Kidney epithelial cell (primary cell): ENCODE measurements around the gene AXIN1. TPM values are rescaled to one million over a fixed set of nuclear protein-coding genes. Genes with fewer than 3 reads are reported as not detected.
"Not testable (repeated sequence)": the region's sequence is repeated elsewhere in the genome, so short reads cannot be mapped to it uniquely, and the experiment has no call there.

ENCODE experiments used
- DNase-seq: peaks from one replicate; pipeline ENCODE4 v3.0.0-alpha.2; 2010; ENCODE audit warnings: low read depth
- H3K27me3 ChIP-seq: 2 replicates; pipeline ENCODE4 v1.6.0; 2011; ENCODE audit warnings: low read length; ENCODE audit not compliant: control insufficient read depth, insufficient read depth
- H3K36me3 ChIP-seq: 2 replicates; pipeline ENCODE4 v1.5.1; 2011; ENCODE audit warnings: low read length; ENCODE audit not compliant: control insufficient read depth, insufficient read depth
- H3K4me3 ChIP-seq: 2 replicates; pipeline ENCODE4 v1.5.1; 2011; ENCODE audit warnings: low read depth, mild to moderate bottlenecking, control low read depth, low read length
- total RNA-seq: library from RNA; depleted of rRNA; stranded (reverse); fragments of >200 nt; gene quantifications from 2 replicates; pipeline ENCODE4 v1.2.3, GENCODE V29; 2015
- TF ChIP-seq, protein P1 (sequence below): IDR thresholded peaks from 2 replicates; pipeline ENCODE4 v1.5.1; 2011; ENCODE audit warnings: mild to moderate bottlenecking, moderate library complexity, low read length, control low read depth, inconsistent platforms; ENCODE audit not compliant: insufficient read depth, poor library complexity, severe bottlenecking

The AXIN1 gene
- total RNA-seq, 1 donor from 2014 or later: 43.0 TPM

DNA sequence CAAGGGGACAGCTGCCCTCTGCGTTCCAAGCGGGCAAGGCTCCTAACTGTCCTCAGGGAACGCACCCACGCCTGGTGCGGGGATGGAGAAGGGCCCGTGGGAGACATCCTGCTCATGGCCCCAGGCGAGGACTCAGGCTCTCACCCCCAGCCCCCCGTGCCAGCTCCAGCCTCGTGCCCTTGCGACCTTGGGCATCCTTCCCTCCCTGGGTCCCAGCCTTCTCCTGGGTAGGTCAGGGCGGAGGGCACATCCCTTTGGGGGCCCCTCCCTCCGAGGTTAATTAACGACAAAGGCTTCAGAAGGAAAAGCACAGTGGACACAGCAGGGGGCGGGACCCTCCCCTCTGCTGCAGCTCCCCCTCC is 26.3 kb upstream of the AXIN1 start:
- TF ChIP-seq, protein P1, sequence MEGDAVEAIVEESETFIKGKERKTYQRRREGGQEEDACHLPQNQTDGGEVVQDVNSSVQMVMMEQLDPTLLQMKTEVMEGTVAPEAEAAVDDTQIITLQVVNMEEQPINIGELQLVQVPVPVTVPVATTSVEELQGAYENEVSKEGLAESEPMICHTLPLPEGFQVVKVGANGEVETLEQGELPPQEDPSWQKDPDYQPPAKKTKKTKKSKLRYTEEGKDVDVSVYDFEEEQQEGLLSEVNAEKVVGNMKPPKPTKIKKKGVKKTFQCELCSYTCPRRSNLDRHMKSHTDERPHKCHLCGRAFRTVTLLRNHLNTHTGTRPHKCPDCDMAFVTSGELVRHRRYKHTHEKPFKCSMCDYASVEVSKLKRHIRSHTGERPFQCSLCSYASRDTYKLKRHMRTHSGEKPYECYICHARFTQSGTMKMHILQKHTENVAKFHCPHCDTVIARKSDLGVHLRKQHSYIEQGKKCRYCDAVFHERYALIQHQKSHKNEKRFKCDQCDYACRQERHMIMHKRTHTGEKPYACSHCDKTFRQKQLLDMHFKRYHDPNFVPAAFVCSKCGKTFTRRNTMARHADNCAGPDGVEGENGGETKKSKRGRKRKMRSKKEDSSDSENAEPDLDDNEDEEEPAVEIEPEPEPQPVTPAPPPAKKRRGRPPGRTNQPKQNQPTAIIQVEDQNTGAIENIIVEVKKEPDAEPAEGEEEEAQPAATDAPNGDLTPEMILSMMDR: no peak
- Histone ChIP-seq H3K36me3 (peaks cover 3% of the 10 kb centered on the region), H3K27me3 (no peaks in the 10 kb centered on the region), H3K4me3 (no peak overlapping the region)
- no peak for DNase-seq

DNA sequence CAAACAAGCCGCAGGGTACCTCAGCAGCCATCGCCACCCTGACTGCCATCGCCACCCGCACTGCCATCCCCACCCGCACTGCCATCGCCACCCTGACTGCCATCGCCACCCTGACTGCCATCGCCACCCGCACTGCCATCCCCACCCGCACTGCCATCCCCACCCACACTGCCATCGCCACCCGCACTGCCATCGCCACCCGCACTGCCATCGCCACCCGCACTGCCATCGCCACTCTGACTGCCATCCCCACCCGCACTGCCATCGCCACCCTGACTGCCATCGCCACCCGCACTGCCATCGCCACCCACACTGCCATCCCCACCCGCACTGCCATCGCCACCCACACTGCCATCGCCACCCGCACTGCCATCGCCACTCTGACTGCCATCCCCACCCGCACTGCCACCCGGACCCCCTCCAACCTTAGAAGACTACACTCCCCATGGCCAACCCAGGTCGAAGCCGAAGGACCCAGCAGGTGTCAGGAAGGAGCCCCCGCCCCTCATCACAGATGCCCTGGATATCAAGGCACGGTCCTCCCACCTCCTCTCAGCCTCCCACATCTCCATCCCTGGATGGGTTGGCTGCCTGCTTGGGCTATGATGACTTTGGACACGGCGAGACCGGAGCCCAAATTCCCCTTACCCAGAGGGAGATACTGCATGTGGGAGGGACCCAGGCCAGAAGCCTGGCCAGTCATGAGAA is 25.7 kb upstream of the AXIN1 start:
- not testable (repeated sequence) for H3K4me3 ChIP-seq, H3K27me3 ChIP-seq, DNase-seq, H3K36me3 ChIP-seq

DNA sequence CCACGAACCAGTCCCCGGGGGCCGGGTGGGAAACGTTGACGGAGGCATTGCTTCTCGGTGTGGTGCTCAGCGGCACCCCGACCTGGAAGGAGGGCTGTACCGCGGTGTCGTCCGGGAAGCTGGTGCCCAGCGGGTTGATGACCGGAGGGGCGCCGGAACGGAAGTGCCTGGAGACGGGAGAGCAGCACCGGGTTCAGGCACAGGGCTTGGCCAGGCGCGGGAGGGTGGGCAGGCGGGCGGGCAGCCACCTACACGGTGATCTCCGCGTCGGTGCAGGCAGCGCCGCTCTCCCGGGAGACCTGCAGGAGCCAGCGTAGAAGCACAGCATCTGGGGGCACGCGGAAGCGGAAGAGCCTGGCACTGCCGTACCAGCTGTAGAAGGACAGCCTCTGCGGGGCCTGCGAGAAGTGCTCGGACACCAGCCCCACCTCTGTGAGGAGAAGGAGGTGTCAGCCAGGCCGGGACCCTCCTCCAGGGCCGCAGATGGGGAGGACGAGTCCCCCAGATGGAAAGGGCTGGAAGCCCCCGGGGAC is 25.0 kb upstream of the AXIN1 start:
- no peak for DNase-seq
- Histone ChIP-seq H3K27me3 (no peaks in the 10 kb centered on the region), H3K36me3 (peaks cover 3% of the 10 kb centered on the region), H3K4me3 (no peak overlapping the region)
- TF ChIP-seq, protein P1: no peak

DNA sequence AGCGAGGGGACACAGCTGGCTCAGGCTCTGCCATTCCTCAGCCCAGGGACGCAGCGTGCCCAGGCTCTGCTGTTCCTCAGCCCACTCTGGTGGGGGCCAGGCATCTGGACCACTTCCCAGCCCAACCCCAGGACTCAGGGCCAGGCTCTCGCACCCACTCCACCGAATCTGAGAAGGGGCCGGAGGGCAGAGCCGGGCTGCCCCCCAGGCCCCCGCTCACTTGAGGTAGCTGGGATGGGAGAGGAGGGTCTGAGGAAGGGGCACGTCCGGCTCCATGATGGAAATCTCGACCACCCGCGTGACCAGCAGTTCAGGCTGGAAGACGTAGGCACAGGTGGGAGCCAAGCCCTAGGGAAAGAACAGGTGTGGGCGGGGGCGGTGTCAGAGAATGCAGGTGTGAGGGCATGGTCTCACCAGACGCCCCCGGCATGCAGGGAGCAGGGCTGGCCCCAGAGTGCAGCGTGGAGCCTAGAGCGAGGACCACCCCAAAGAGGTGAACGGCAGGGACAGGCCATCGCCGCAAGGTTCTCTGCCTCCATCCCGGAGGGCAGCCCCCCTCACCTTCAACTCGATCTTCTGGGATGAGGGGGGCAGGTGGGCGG is 24.4 kb upstream of the AXIN1 start:
- no peak overlapping the region for H3K4me3 ChIP-seq
- no peaks in the 10 kb centered on the region for H3K27me3 ChIP-seq
- H3K36me3 ChIP-seq: peaks cover 3% of the 10 kb centered on the region
- TF ChIP-seq, protein P1: no peak
- no peak for DNase-seq

DNA sequence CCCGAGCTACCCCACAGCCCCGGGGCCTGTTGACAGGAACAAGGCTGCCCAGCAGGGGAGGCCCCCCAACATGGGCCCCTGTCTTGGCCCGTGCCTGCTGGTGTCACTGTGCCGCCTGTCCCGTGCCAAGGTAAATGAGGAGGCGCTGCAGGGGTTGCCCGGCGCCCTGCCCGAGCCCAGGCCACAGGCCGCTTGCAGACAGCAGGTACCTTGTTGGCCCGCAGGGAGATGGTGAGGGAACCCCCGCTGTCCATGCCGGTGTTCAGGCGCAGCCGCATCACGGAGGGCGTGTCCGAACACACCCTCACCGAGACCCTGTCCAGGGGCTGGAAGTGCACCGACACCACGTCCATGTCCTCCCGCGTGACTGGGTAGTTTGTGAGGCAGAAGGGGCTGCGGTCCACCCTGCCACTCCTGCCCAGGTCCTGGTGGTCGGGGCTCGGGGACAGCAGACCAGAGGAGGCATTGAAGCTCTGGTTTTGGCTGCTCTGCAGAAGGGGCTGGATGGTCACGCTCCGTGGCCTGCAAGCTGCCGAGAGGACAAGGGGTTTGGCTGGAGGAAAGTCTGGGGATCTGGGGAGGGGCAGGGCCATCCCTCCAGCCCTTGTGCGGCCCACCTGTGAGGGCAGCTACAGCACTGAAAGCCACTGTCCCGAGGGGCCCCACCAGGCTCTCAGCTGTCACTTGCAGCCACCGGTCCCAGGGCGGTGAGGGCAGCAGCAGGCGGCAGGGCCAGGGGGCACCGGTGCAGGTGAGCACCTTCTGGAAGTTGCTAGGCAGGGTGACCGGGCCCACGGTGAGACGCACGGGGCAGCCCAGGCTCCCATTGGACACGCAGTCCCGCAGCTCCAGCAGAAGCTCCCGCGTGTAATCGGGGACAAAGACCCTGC is 23.6 kb upstream of the AXIN1 start:
- Histone ChIP-seq H3K36me3 (peaks cover 5% of the 10 kb centered on the region), H3K4me3 (no peak overlapping the region), H3K27me3 (no peaks in the 10 kb centered on the region)
- TF ChIP-seq, protein P1: no peak
- no peak for DNase-seq

DNA sequence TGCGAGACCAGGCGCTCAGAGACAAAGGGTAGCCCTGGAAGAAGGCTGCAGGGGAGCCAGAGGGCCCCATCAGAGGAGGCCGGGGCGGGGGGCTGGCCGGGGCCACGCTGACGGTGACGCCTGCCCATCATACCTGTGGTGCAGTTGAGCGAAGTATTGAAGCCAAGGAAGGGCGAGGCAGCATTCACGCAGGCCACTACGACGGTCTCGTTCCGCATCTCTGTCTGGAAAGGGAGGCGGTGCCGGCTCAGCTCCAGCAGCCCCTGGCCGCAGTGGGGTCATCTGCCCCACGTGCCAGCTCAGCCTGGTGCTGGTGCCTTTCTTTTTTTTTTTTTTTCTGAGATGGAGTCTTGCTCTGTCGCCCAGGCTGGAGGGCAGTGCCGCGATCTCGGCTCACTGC is 22.7 kb upstream of the AXIN1 start:
- Histone ChIP-seq H3K27me3 (no peaks in the 10 kb centered on the region), H3K4me3 (no peak overlapping the region), H3K36me3 (peaks cover 5% of the 10 kb centered on the region)
- TF ChIP-seq, protein P1: no peak
- no peak for DNase-seq
